Cerebellar nuclear complex (tissue), 1 donor: Measurements from ENCODE around the gene SLC20A1.
"Not testable (repeated sequence)": the region's sequence is repeated elsewhere in the genome, so short reads cannot be mapped to it uniquely, and the experiment has no call there.

ENCODE experiments used
- DNase-seq, 2 experiments: peaks; one replicate each; lab custom pipeline; 2025; lab: John Stamatoyannopoulos, UW

The SLC20A1 gene

GRCh38 chr2:112683550-112684414 is 38.0 kb downstream of the SLC20A1 start:
- no peak for DNase-seq

- DNase-seq: no peak
These were observed 38.7 kb downstream of the SLC20A1 start for GRCh38 chr2:112684415-112684775.

GRCh38 chr2:112685271-112685884 is 39.6 kb downstream of the SLC20A1 start:
- DNase-seq: no peak

GRCh38 chr2:112686348-112687217 is 40.8 kb downstream of the SLC20A1 start:
- DNase-seq: no peak

- DNase-seq: no peak
These were observed 41.8 kb downstream of the SLC20A1 start for GRCh38 chr2:112687522-112687921.

- DNase-seq: no peak
These were observed 42.5 kb downstream of the SLC20A1 start for GRCh38 chr2:112688086-112688880.

- no peak for DNase-seq
These were observed 45.2 kb downstream of the SLC20A1 start for GRCh38 chr2:112690853-112691401.

- no peak for DNase-seq
These were observed 46.1 kb downstream of the SLC20A1 start for GRCh38 chr2:112691881-112692281.

- DNase-seq: no peak
These were observed 46.8 kb downstream of the SLC20A1 start for GRCh38 chr2:112692495-112692911.

GRCh38 chr2:112692918-112693317 is 47.2 kb downstream of the SLC20A1 start:
- DNase-seq: no peak

- DNase-seq: no peak
These were observed 47.9 kb downstream of the SLC20A1 start for GRCh38 chr2:112693596-112693995.

GRCh38 chr2:112694182-112694581 is 48.4 kb downstream of the SLC20A1 start:
- DNase-seq: no peak

- no peak for DNase-seq
These were observed 53.2 kb downstream of the SLC20A1 start for GRCh38 chr2:112698834-112699515.

- no peak for DNase-seq
These were observed 54.4 kb downstream of the SLC20A1 start for GRCh38 chr2:112699984-112700667.

GRCh38 chr2:112701052-112701451 is 55.3 kb downstream of the SLC20A1 start:
- no peak for DNase-seq

GRCh38 chr2:112703684-112704083 is 57.9 kb downstream of the SLC20A1 start:
- DNase-seq: no peak

- no peak for DNase-seq
These were observed 59.8 kb downstream of the SLC20A1 start for GRCh38 chr2:112705575-112705974.

- DNase-seq: no peak
These were observed 60.5 kb downstream of the SLC20A1 start for GRCh38 chr2:112706170-112706664.

GRCh38 chr2:112706947-112707346 is 61.2 kb downstream of the SLC20A1 start:
- not testable (repeated sequence) for DNase-seq

GRCh38 chr2:112708968-112709367 is 63.2 kb downstream of the SLC20A1 start:
- no peak for DNase-seq
